ENCODE measurements around the gene EEA1.

DNA sequence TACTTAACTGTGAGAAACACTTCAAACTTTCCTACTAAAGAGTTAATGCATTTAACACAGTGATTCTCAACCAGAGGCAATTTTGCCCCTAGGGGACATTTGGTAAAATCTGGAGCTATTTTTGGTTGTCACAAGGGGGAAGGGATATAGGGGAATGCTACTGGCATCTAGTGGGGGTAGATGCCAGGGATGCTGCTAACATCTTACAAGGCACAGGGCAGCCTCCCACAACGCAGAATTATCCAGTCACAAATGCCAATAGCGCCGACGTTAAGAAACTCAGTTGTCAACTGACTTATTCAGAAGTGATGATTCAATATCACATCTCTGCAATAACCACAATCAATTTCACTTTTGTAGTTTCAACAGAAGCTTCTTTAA is 2.0 kb downstream of the EEA1 start:
- TF ChIP-seq, protein P1, sequence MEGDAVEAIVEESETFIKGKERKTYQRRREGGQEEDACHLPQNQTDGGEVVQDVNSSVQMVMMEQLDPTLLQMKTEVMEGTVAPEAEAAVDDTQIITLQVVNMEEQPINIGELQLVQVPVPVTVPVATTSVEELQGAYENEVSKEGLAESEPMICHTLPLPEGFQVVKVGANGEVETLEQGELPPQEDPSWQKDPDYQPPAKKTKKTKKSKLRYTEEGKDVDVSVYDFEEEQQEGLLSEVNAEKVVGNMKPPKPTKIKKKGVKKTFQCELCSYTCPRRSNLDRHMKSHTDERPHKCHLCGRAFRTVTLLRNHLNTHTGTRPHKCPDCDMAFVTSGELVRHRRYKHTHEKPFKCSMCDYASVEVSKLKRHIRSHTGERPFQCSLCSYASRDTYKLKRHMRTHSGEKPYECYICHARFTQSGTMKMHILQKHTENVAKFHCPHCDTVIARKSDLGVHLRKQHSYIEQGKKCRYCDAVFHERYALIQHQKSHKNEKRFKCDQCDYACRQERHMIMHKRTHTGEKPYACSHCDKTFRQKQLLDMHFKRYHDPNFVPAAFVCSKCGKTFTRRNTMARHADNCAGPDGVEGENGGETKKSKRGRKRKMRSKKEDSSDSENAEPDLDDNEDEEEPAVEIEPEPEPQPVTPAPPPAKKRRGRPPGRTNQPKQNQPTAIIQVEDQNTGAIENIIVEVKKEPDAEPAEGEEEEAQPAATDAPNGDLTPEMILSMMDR (conservative IDR thresholded peaks at IDR 0.05; ENCODE audit: low read depth, low read length), result no peak; the same call in 1 of the 2 replicates
- TF ChIP-seq EZH2phosphoT487 (IDR thresholded peaks at IDR 0.05; ENCODE audit: borderline replicate concordance, low read length) (no peak), EZH2 (IDR thresholded peaks at IDR 0.05; ENCODE audit: low read length, unreplicated experiment) (no peak)

Measured in PC-3 (cell line).